SK-N-SH treated with all-trans-retinoic acid at 6 μM for 48 hours (cell line): ENCODE results near the gene ANO6.

Source experiments
- ATAC-seq: fragments of 200-7000 bp; cut with Tn5 transposase; 3 replicates; pipeline ENCODE4 v1.9.1; 2020; ENCODE audit warnings: mild to moderate bottlenecking, moderate library complexity
- ARNTL ChIP-seq: fragments of 450-650 bp; formaldehyde crosslinking; IDR thresholded peaks from 2 replicates; pipeline ENCODE4 v1.5.0; 2020; ENCODE audit warnings: low read depth, mild to moderate bottlenecking, moderate library complexity, borderline replicate concordance
- BACH2 ChIP-seq: fragments of 250-450 bp; sonication (Bioruptor Pico); IDR thresholded peaks from 2 replicates; pipeline ENCODE4 v1.9.0; 2021; ENCODE audit warnings: mild to moderate bottlenecking, borderline replicate concordance
- CSDC2 ChIP-seq: fragments of 250-450 bp; sonication (Bioruptor Pico); IDR thresholded peaks from 2 replicates; pipeline ENCODE4 v1.5.0; 2020; ENCODE audit warnings: mild to moderate bottlenecking, moderate library complexity
- CSRNP3 ChIP-seq: fragments of 250-450 bp; sonication (Bioruptor Pico); IDR thresholded peaks from 2 replicates; pipeline ENCODE4 v1.5.1; 2021; ENCODE audit warnings: mild to moderate bottlenecking, moderate library complexity
- ESRRG ChIP-seq: fragments of 250-450 bp; sonication (Bioruptor Pico); IDR thresholded peaks from 2 replicates; pipeline ENCODE4 v1.6.1; 2021; ENCODE audit warnings: mild to moderate bottlenecking
- GLIS3 ChIP-seq: fragments of 250-450 bp; sonication (Bioruptor Pico); IDR thresholded peaks from 2 replicates; pipeline ENCODE4 v1.5.0; 2020; ENCODE audit warnings: mild to moderate bottlenecking, moderate library complexity
- ISL1 ChIP-seq: fragments of 250-450 bp; sonication (Bioruptor Pico); IDR thresholded peaks from 2 replicates; pipeline ENCODE4 v2.1.2; 2022; ENCODE audit warnings: mild to moderate bottlenecking, moderate library complexity
- OSR1 ChIP-seq: fragments of 250-450 bp; sonication (Bioruptor Pico); IDR thresholded peaks from 2 replicates; pipeline ENCODE4 v1.8.0; 2022; ENCODE audit warnings: moderate library complexity, mild to moderate bottlenecking, inconsistent platforms
- PATZ1 ChIP-seq: fragments of 250-450 bp; sonication (Bioruptor Pico); IDR thresholded peaks from 2 replicates; pipeline ENCODE4 v1.8.0; 2020; ENCODE audit warnings: mild to moderate bottlenecking, moderate library complexity, borderline replicate concordance
- POU6F1 ChIP-seq: fragments of 250-450 bp; sonication (Bioruptor Pico); IDR thresholded peaks from 2 replicates; pipeline ENCODE4 v1.8.0; 2021; ENCODE audit warnings: low read depth, mild to moderate bottlenecking, moderate library complexity, borderline replicate concordance
- PPARA ChIP-seq: fragments of 250-450 bp; sonication (Bioruptor Pico); IDR thresholded peaks from 2 replicates; pipeline ENCODE4 v1.5.0; 2020; ENCODE audit warnings: mild to moderate bottlenecking, borderline replicate concordance
- RARB ChIP-seq: fragments of 250-450 bp; sonication (Bioruptor Pico); IDR thresholded peaks from 2 replicates; pipeline ENCODE4 v1.8.0; 2021; ENCODE audit warnings: mild to moderate bottlenecking, moderate library complexity
- SNAI2 ChIP-seq: fragments of 250-450 bp; sonication (Bioruptor Pico); IDR thresholded peaks from 2 replicates; pipeline ENCODE4 v1.5.0; 2020; ENCODE audit warnings: mild to moderate bottlenecking, moderate library complexity
- TCF4 ChIP-seq: fragments of 250-450 bp; sonication (Bioruptor Pico); IDR thresholded peaks from 2 replicates; pipeline ENCODE4 v1.8.0; 2021; ENCODE audit warnings: mild to moderate bottlenecking, moderate library complexity, borderline replicate concordance
- TOX ChIP-seq: fragments of 250-450 bp; sonication (Bioruptor Pico); IDR thresholded peaks from 2 replicates; pipeline ENCODE4 v1.8.0; 2021; ENCODE audit warnings: mild to moderate bottlenecking, moderate library complexity, borderline replicate concordance
- TSHZ2 ChIP-seq: fragments of 250-450 bp; sonication (Bioruptor Pico); IDR thresholded peaks from 2 replicates; pipeline ENCODE4 v1.5.0; 2020; ENCODE audit warnings: mild to moderate bottlenecking, moderate library complexity
- ZC3H10 ChIP-seq: fragments of 250-450 bp; sonication (Bioruptor Pico); IDR thresholded peaks from 2 replicates; pipeline ENCODE4 v1.5.1; 2021; ENCODE audit warnings: mild to moderate bottlenecking, moderate library complexity
- ZFP3 ChIP-seq: fragments of 250-450 bp; sonication (Bioruptor Pico); IDR thresholded peaks from 2 replicates; pipeline ENCODE4 v1.5.0; 2020; ENCODE audit warnings: mild to moderate bottlenecking, moderate library complexity
- ZFP30 ChIP-seq: fragments of 450-650 bp; formaldehyde crosslinking; IDR thresholded peaks from 2 replicates; pipeline ENCODE4 v1.5.0; 2022; ENCODE audit warnings: mild to moderate bottlenecking, moderate library complexity
- ZNF565 ChIP-seq: fragments of 450-650 bp; formaldehyde crosslinking; conservative IDR thresholded peaks from 2 replicates; pipeline ENCODE4 v1.5.0; 2020; ENCODE audit warnings: low read depth, mild to moderate bottlenecking, moderate library complexity
- ZNF70 ChIP-seq: fragments of 450-650 bp; formaldehyde crosslinking; IDR thresholded peaks from 2 replicates; pipeline ENCODE4 v1.5.0; 2020; ENCODE audit warnings: mild to moderate bottlenecking, moderate library complexity

ANO6 gene

GRCh38 chr12:45429831-45430230 lies 213.9 kb downstream of the ANO6 start:
- ATAC-seq: no peak

GRCh38 chr12:45431126-45431525 lies 215.2 kb downstream of the ANO6 start:
- no peak for TF ChIP-seq ARNTL (CRISPR knock-in tag)
- no peak for TF ChIP-seq ZNF70 (CRISPR knock-in tag)
- ATAC-seq: no peak

More at GRCh38 chr12:45429831-45430230, 213.9 kb downstream of the ANO6 start:
- no peak for TF ChIP-seq TOX (CRISPR knock-in tag)
- no peak for TF ChIP-seq ZNF70 (CRISPR knock-in tag)
- TF ChIP-seq BACH2: no peak
- no peak for TF ChIP-seq RARB
- TF ChIP-seq ESRRG: no peak
- TF ChIP-seq PATZ1 (CRISPR knock-in tag): no peak
- no peak for TF ChIP-seq SNAI2 (CRISPR knock-in tag)
- TF ChIP-seq CSDC2 (CRISPR knock-in tag): no peak
- no peak for TF ChIP-seq ARNTL (CRISPR knock-in tag)
- no peak for TF ChIP-seq ZFP30 (CRISPR knock-in tag)
- TF ChIP-seq CSRNP3 (CRISPR knock-in tag): no peak
- TF ChIP-seq ZC3H10 (CRISPR knock-in tag): no peak
- TF ChIP-seq OSR1 (CRISPR knock-in tag): no peak
- TF ChIP-seq TCF4 (CRISPR knock-in tag): no peak
- TF ChIP-seq GLIS3: no peak
- TF ChIP-seq ISL1: no peak
- TF ChIP-seq ZNF565: no peak
- no peak for TF ChIP-seq PPARA (CRISPR knock-in tag)
- no peak for TF ChIP-seq ZFP3 (CRISPR knock-in tag)
- TF ChIP-seq TSHZ2 (CRISPR knock-in tag): no peak

- no peak for ATAC-seq
- TF ChIP-seq TOX (CRISPR knock-in tag) (no peak), RARB (no peak), ZFP30 (CRISPR knock-in tag) (no peak), ZC3H10 (CRISPR knock-in tag) (no peak), PPARA (CRISPR knock-in tag) (no peak), GLIS3 (no peak), ZFP3 (CRISPR knock-in tag) (no peak), OSR1 (CRISPR knock-in tag) (no peak), ISL1 (no peak), ESRRG (no peak), TCF4 (CRISPR knock-in tag) (no peak), SNAI2 (CRISPR knock-in tag) (no peak), TSHZ2 (CRISPR knock-in tag) (no peak), POU6F1 (CRISPR knock-in tag) (no peak)
Measured at GRCh38 chr12:45432710-45433109, 216.8 kb downstream of the ANO6 start.
